Measurements from ENCODE around the gene GPR161.
"Not testable (repeated sequence)": the region's sequence is repeated elsewhere in the genome, so short reads cannot be mapped to it uniquely, and the experiment has no call there.

The GPR161 gene

DNA sequence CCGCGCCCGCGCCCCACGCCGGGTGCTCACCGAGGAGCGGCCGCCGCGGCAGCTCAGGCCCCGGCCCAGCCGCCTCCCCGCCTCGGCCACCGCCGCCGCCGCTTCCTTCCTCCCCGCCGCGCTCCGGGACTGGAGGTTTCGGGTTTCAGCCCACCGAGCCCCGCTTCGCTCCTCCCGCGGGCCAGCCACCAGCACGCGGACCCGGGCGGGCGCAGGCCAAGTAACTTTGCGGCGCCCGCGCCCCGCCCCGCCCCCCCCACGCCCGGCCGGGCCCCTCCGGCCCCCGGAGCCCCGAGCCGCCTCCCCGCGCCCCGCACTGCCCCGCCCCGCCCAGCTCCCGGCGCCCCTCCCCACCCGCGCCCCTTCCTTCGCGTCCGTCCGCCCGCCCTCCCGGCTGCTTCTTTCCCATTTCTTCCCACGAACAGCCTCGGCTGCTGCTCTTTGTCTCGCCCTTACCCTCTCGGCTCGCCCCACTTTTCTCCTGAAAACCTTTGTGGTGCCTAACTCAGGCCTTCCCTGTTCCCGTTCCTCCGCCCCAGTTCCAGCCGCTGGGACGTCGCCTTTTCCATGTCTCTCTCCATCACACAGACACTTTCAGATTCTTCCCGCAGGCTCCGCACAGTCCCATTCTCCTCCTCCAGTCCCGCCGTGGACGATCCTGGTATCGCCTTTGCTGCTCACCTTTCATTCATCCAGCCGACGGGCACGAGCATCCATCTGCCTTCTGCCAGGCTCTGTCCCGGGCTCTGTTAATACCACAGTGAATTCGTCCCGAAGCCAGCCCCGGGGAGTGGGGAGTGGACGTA lies at the start of gene GPR161:
Gene GPR161, minus strand, starts transcription at position 222 of the 806 bp plus-strand sequence. CDS start 32,080 bp downstream, outside the sequence.
- no peak for DNase-seq

- not testable (repeated sequence) for DNase-seq
Observed at GRCh38 chr1:168181063-168181720, 44.5 kb upstream of the GPR161 start.

DNA sequence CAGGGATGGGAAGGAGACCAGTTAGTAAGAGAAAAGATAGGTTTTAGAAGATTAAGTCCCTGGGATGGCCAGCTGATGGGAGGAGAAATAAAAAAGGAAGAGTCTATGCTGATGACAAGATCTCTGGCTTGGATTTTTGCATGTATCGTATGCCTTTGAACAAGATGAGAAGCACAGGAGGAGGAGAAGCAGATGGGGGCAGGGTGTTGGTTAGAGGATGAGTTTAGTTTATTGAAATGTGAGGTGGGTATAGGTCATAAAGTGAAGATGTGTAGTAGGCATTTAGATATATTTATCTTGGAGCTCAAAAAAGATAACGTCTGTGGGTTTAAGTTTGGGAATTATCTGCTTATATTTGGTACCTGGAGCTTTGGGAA lies 43.4 kb upstream of the GPR161 start:
- peak; percentile 13 for DNase-seq

- DNase-seq, result peak; percentile 15
Observed at GRCh38 chr1:168179438-168180147, 42.9 kb upstream of the GPR161 start.

- DNase-seq, result peak; percentile 98
Observed at GRCh38 chr1:168178638-168179437, 42.1 kb upstream of the GPR161 start, which contains the start of gene TIPRL. Gene TIPRL, plus strand, starts transcription at chr1:168178962. Its CDS starts 116 bp downstream, at chr1:168179078.

DNA sequence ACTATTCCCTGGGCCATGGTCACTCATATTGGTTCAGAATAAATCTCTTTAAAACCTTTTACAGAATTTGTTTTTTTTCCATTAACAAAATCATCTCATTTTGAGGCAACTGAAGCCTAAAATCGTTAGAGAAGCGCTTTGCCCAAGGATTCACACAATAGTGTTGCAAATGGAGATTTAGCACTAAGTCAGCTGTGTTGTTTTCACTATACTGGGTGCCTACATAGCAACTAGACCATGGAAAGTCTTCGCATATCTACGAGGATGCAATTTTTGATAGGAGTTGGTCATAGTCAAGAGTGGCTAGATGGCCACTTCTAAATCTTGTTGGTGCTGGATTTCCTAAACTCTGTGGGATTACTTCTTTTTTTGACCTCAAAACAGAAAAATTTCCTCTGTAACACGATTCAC lies 41.5 kb upstream of the GPR161 start:
- DNase-seq, result peak; percentile 8

- no peak for DNase-seq
Observed at GRCh38 chr1:168172250-168172915, 35.7 kb upstream of the GPR161 start.

- DNase-seq, result no peak
Observed at GRCh38 chr1:168170564-168171508, 34.1 kb upstream of the GPR161 start.

DNA sequence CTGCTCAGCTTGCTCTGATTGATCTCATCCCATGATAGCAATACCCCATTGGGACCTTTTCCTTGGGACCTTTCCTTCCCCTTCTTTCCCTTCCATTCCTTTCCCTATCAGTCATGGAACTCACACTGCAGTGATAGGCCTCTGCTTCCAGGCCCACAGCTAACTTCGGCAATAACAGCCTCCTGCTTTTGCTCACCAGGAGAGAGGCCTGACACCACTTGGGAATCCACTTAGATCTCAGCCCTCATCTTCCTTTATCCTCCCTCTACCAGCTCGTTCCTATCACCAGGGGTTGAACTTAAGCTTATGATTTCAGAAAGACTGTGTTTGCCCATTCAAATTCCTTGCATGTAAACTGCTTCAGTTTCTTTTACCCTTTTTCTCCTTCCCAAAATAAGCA lies 31.1 kb upstream of the GPR161 start:
- DNase-seq, result no peak

GRCh38 chr1:168164771-168165170 lies 28.0 kb upstream of the GPR161 start:
- DNase-seq, result no peak

DNA sequence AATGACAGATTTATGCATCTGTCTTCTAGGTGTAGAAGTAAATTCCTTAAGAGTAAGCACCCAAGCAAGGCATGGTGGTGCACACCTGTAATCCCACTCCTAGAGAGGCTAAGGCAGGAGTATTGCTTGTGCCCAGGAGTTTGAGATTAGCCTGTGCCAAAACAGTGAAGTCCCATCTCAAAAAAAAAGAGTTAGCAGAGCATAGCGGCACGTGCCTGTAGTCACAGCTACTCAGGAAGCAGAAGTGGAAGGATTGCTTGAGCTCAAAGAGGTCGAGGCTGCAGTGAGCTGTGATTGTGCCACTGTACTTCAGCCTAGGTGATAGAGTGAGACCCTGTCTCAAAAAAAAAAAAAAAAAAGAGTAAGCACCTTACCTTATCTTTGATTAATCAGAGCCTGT lies 26.9 kb upstream of the GPR161 start:
- no peak for DNase-seq

DNA sequence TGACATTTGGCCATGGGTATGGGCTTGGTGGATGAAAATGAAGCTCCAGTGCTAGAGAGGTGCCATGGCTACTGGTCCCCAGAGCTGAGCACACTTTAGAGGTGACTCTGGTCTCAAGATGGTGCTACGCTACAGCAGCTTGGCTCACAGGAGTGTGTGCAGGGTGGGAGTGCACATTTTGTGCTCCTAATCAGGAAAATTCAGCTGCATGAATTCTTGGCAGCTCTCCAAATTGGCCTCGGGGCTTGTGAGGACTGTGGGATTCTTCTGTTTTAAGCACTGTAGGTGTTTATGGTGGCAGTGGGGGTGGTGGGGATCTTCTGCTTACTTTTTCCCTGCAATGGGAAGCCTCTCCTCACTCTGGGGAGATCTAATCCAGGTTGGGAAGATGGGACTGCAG lies 24.7 kb upstream of the GPR161 start:
- no peak for DNase-seq

DNA sequence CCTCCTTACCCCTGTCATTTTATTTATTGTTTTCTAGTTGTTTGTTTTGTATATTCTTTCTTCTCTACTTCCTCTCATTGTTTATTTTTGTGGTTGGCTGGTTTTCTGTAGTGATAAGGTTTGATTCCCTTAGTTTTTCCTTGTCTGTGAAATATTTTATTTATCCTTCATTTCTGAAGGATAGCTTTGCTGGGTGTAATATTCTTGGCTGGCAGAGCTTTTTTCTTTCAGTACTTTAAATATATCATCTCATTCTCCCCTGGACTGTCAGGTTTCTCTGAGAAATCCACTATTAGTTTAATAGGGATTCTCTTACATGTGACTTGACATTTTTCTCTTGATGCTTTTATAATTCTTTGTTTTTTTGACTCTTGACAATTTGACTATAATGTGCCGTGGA lies 23.2 kb upstream of the GPR161 start:
- no peak for DNase-seq

DNA sequence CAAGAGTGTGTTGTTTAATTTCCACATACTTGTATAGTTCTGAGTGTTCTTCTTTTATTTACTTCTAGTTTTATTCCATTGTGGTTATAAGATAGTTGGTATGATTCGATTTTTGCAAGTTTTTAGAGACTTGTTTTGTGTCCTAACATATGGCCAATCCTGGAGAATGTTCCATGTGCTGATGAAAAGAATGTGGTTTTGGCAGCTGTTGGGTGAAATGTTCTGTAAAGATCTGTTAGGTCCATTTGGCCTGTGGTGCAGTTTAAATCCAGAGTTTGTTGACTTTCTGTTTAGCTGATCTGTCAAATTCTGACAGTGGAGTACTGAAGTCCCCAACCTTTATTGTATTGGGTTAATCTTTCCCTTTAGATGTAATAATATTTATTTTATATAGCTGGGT lies 22.5 kb upstream of the GPR161 start:
- DNase-seq, result no peak

- DNase-seq, result no peak
Observed at GRCh38 chr1:168157638-168158037, 20.9 kb upstream of the GPR161 start.

DNA sequence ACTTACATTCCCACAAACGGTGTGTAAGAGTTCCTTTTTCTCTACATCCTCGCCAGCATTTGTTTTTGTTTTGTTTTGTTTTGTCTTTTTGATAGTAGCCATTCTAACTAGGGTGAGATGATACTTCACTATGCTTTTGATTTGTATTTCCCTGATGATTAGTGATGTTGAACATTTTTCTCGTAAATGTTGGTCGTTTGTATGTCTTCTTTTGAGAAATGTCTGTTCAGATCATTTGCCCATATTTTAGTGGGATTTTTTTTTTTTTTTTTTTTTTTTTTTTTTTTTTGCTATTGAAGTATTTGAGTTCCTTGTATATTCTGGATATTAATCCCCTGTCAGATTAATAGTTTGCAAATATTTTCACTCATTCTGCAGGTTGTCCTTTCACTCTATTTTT lies 19.2 kb upstream of the GPR161 start:
- no peak for DNase-seq

GRCh38 chr1:168154707-168155106 lies 18.0 kb upstream of the GPR161 start:
- DNase-seq, result not testable (repeated sequence)

- no peak for DNase-seq
Observed at GRCh38 chr1:168151935-168152334, 15.2 kb upstream of the GPR161 start.

DNA sequence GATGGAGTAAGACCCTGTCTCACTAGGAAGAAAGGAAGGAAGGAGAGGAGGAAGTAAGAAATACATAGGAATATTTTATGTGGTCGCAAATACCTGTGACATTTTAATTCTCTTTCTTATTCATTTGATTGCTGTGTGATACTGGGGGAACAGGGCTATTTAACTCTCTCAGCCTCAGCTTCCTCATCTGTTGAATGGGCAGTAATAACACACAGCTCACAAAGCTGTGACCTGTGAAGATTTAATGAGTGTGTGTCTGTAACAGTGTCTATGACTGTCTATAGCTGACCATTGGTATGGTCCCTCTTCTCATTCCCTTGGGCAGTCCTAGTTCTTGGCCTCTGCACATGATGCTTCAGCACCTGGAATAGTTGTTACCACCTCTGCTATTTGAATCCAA lies 13.6 kb upstream of the GPR161 start:
- DNase-seq, result no peak

DNA sequence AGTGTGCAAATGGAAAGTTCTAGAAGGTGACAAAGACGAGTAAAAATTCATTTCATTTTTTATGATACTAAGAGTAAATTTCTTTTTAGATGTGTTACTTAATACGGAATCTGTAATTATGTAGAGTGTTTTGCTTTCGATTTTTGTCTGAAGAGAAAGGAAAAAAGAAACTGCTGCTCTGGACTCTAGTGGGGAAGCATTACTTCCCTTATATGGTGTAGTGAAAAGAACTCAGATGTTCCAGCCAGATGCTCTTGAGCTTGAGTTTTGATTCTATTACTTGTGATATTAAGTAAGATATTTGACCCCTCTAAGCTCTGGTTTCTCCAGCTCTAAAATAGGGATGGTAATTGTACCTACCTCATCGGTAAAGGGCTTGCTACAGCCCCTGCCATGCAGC lies 12.2 kb upstream of the GPR161 start:
- DNase-seq, result peak; percentile 41

GRCh38 chr1:168146626-168147025 lies 9.9 kb upstream of the GPR161 start:
- DNase-seq, result no peak

Measured in RPMI8226 (cell line).